ENCODE data around the gene MTURN.

MTURN gene

DNA sequence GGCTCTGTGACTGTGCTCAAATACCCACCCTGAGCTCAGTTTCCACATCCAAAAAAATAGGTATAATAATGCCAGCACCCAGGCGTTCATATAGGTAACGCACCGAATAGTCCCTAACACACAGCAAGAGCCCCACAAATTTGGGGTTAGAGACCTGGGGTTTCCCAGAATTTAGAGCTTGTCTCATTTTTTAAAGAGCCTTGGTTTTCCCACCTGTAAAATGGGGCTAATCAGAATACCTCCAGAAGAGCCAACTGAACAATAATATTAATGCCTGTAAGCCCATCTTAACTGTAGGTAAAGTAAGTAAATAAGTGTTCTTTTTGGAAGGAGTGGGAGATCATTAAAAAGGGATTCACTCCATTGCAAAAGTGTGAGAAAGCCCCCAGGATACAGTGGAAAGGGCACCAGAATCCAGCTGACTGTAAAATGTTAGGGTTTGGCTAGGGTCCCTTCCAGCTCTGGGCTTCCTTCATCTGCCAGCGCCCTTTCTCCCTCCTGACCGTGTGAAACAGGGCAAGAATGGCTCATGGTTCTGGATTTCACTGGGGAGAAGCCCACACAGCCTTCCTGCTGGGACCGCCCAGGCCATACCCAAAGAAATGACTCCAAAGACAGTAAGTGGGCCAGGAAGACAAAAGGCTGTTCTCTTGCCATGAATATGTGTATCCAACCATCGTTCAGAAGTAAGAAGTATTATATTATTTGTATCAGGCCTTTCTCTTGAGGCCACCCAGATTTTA is 2.1 kb downstream of the MTURN start:
- DNase-seq = no peak

- DNase-seq = no peak
Observed at GRCh38 chr7:30139836-30140384, 5.1 kb downstream of the MTURN start.

GRCh38 chr7:30140456-30140855 is 5.7 kb downstream of the MTURN start:
- DNase-seq = no peak

- DNase-seq = no peak
Observed at GRCh38 chr7:30142710-30143109, 7.9 kb downstream of the MTURN start.

GRCh38 chr7:30143748-30144251 is 9.0 kb downstream of the MTURN start:
- DNase-seq = no peak

GRCh38 chr7:30144657-30145306 is 10.0 kb downstream of the MTURN start:
- no peak for DNase-seq

- peak; percentile 12 to 74 (median 52) for DNase-seq
Observed at GRCh38 chr7:30145426-30145970, 10.7 kb downstream of the MTURN start.

DNA sequence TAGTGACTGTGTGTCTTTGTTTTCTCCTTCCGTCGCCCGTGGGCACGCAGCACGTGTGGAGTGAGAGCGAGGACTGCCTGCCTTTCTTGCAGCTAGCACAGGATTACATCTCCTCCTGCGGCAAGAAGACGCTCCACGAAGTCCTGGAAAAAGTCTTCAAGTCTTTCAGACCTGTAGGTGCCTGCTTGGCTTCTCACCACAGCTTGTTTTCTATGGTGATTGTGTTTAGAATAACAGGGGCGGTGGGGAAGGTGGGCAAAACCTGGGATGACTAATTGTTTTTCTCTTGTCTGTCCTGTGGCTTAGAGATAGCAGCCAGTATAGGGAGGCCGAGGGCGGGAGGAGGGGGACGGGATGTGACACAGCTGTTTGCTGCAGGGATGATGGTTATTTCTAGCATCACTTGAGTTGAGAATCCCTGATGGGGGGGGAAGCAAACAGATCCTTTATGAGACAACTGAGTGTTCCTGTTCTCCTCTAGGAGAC is 11.4 kb downstream of the MTURN start:
- DNase-seq = no peak

GRCh38 chr7:30147223-30147622 is 12.4 kb downstream of the MTURN start:
- no peak for DNase-seq

GRCh38 chr7:30147785-30148184 is 13.0 kb downstream of the MTURN start:
- no peak for DNase-seq

GRCh38 chr7:30148426-30148825 is 13.6 kb downstream of the MTURN start:
- DNase-seq = peak in 1 of 3 donors; percentile 43

DNA sequence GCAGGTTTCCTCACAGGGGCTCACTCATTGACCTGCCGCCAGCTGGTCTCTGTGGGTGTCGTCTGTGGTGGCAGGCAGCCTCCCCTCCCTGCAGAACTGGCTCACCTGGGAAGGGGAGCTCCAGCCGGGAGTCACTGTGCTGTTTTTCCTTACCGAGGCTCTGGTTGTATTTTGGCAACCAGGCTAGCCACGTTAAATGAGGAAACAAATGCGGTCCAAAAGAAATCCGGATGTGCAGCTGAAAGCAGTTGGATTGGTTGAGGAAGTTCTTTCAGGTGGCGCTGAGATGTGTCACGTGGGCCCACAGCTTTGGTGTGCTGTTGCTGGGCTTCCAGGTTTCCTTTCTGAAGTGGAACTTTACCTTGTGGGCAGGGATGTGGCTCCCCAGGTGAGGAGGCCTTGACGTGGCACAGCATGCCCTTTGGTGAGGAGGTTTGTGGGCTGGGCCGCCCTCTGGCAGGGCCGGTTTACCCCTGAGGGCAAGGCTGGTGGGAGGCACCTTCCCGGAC is 14.2 kb downstream of the MTURN start:
- peak in 1 of 3 donors; percentile 46 for DNase-seq

GRCh38 chr7:30149640-30150272 is 15.0 kb downstream of the MTURN start:
- no peak for DNase-seq

GRCh38 chr7:30150711-30151110 is 15.9 kb downstream of the MTURN start:
- DNase-seq = no peak

DNA sequence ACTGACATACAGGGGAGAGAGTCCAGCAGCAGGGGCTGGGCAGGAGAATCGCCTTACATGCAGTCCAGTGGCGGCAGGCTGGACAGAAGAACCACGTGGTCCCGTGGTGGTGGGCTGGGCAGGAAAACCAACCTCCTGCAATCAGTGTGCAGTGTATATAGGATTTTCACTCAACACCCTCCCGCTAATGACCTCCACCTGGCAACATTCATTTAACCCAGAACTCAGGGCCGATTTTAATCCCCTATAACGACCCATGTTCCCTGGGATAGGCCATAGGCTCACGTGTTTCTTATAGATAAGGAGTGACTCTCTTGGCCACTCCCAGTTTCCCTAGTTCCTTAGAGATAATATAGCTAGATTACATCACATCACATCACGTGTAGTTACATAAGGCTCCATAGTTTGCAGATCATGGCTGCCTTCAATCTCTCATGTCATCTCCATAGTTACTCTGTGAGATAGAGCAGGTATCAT is 19.4 kb downstream of the MTURN start:
- DNase-seq = no peak

DNA sequence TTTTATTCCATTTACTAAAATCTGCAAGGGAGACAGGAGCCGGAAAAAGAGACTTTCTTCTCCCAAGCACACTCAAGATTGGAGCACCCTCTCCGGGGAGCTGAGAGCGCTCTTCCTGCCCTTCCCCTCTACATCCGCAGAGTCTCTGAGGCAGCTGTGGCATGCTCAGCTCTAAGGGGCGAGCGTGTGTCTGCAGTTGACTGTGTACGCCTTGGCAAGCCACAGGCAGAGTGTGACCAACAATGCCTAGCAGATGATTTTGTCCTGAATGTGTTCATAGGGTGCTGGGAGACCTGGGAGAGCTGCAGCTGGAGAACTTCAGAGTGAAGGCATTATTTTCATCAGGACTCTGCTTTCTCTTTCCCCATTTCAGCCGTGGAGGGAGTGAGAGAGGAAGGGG is 20.7 kb downstream of the MTURN start:
- no peak for DNase-seq

DNA sequence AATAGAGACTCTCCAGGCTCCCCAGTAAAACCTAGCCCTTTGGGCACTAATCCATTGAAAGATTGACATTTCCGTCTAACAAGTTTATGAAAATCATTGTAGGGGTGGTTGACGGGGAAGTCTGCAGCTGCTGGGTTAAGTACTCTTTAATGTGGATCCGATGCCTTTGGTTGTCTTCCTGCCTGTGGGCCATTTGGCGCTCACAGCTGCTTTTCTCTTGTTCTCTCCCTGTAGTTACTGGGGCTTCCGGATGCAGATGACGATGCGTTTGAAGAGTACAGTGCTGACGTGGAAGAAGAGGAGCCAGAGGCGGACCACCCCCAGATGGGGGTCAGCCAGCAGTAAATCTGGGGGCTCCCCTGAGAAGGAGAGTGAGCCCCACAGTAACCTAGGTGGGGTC is 22.4 kb downstream of the MTURN start:
- DNase-seq = no peak

DNA sequence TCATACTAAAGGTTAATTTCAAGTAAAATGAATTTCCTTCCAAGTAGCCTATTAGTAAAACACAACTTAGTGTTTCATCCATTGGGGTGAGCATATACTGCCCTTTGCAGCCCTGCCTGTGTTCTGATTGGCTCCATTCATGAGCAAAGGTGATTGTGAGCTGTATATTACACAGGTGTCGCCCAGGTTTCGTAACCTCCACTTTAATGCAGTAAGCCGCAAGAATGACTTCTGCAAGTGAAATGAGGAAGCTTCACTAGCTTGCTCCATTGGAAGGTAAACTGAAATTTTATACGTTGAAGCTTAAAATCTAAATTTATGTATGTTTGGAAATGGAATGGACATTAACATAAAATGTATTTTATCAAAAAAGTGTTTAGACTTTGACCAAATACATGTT is 24.4 kb downstream of the MTURN start:
- no peak for DNase-seq

- peak; percentile 75 to 86 (median 82) for DNase-seq
Observed at GRCh38 chr7:30159698-30160143, 24.9 kb downstream of the MTURN start.

DNA sequence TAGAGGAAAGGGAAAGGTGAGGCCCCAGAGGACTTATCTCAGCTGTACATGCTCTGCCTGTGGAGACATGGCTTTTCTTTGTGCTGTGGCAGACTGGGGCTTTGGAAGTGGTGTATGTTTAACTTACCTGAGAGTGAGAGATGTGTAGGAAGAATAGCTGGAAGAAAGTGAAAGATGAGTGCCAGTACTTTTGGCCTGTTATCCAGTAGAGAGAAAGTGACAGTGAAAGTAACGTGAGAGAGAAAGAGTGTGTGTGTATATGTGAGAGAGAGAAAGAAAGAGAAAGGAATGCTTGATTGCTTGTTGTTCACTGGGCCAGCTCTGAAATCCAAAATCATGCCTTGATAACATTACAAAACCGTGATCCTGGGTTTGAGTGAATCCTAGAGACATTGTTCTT is 25.5 kb downstream of the MTURN start:
- no peak for DNase-seq

GRCh38 chr7:30162133-30162532 is 27.3 kb downstream of the MTURN start:
- DNase-seq = no peak

- peak in 1 of 3 donors; percentile 35 for DNase-seq
Observed at GRCh38 chr7:30162622-30163124, 27.9 kb downstream of the MTURN start.

All from suppressor macrophage treated with lipopolysaccharide for 1 hour (primary cell).